GM12873 (cell line): Measurements from ENCODE around the gene PRKX.

ENCODE experiments used
- TF ChIP-seq, protein P1 (sequence below): IDR thresholded peaks from 2 replicates; pipeline ENCODE4 v1.5.1; 2012; ENCODE audit warnings: low read depth, mild to moderate bottlenecking, moderate library complexity, low read length, control low read depth; ENCODE audit not compliant: insufficient read depth; ENCODE audit errors: missing control alignments

The PRKX gene

DNA sequence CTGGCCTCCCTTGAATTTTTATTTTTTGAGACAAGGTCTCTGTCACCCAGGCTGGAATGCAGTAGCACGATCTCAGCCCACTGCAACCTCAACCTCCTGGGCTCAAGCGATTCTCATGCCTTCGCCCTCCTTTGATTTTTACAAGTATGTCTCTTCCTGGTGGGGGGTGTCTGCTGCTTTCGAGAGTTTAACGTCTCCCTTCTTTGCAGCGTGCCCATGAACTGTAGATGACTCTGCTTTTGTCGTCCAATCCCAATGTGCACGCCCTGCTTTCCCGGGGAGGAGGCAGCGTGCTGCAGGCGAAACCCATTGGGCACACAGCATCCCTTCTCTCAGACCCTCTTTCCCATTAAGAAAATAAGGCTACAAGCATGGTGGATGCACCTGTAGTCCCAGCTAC is 7.0 kb downstream of the PRKX start:
- TF ChIP-seq, protein P1, sequence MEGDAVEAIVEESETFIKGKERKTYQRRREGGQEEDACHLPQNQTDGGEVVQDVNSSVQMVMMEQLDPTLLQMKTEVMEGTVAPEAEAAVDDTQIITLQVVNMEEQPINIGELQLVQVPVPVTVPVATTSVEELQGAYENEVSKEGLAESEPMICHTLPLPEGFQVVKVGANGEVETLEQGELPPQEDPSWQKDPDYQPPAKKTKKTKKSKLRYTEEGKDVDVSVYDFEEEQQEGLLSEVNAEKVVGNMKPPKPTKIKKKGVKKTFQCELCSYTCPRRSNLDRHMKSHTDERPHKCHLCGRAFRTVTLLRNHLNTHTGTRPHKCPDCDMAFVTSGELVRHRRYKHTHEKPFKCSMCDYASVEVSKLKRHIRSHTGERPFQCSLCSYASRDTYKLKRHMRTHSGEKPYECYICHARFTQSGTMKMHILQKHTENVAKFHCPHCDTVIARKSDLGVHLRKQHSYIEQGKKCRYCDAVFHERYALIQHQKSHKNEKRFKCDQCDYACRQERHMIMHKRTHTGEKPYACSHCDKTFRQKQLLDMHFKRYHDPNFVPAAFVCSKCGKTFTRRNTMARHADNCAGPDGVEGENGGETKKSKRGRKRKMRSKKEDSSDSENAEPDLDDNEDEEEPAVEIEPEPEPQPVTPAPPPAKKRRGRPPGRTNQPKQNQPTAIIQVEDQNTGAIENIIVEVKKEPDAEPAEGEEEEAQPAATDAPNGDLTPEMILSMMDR, result no peak

DNA sequence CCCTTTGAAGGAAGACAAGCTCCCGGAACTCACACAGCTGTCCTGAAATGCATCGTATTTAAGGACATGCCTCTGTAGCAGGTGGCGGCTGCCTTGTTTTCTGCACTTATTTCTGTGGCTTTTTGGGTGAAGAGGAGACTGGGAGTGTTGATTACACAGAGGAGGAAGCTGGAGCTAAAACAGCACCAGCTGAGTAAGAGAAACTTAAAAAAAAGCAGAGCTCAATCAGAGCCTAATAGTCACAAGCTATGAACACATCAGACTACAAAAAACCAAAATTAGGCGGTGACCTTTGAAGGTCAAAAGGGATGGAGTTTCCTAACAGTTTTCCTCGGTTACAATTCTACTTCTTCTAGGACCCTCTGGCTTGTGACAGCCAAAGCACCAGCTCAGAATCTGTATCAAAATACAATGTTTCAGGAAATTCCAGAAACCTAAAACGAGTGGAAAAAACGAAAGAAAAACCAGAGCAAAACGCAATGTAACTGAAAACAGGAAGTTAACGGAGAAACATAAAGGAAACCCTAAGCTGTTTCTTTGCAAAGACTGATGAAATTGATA is 13.5 kb downstream of the PRKX start:
- TF ChIP-seq, protein P1, result no peak

DNA sequence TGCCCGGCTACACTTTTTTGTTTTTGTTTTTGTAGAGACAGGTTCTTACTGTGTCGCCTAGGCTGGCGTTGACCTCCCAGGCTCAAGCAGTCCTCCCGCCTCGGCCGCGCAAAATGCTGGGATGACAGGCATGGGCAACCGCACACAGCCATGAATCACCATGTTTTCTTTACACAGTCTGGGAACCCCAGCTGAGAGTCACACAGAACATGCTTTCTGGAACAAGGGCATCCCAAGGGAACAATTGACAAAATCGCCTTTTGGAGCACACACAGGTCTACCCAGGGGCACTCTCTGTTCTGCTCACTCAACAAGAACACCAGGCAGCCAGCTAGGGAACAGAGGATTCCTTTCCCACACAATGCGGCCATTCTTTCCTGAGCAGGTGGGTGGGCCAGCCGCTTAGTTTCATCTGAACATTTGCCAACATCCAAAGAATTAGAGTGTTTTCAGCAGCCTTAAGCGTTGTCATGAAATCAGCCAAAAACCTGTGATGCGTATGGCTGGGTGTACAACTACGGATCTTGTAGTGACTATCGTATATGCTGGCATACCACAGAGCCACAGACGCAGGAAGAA is 15.7 kb downstream of the PRKX start:
- TF ChIP-seq, protein P1, result no peak

DNA sequence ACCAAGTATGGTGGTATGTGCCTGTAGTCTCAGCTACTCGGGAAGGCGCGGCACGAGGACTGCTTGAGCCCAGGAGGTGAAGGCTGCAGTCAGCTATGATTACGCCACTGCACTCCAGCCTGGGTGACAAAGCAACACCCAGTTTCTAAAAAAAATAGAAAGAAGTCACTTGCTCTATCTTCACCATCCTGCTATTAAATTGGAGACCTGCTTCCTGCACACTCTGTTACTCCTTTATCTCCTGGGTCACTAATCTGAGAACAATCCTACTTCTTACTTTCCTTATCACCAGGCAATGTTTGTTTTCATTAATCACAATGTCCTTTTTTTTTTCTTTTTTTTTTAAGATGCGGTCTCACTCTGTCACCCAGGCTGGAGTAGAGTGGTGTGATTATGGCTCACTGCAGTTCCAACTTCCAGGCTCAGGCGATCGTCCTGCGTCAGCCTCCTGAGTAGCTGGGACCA is 16.2 kb downstream of the PRKX start:
- TF ChIP-seq, protein P1, result no peak

DNA sequence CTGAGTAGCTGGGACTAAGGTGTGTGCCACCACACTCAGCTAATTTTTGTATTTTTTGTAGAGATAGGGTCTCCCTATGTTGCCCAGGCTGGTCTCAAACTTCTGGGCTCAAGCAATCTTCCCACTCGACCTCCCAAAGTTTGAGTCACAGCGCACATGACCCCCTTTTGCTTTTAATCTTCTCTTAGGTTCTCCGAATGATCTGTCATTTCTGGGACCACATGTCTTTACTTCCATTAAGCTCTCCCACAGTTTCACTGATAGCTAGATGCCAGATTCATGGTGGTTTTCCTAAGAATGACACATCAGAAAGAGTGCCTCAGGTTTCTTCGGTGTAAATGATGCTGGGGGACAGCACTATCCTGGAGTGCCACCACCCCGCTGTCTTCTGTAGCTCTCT is 17.9 kb downstream of the PRKX start:
- TF ChIP-seq, protein P1, result no peak

DNA sequence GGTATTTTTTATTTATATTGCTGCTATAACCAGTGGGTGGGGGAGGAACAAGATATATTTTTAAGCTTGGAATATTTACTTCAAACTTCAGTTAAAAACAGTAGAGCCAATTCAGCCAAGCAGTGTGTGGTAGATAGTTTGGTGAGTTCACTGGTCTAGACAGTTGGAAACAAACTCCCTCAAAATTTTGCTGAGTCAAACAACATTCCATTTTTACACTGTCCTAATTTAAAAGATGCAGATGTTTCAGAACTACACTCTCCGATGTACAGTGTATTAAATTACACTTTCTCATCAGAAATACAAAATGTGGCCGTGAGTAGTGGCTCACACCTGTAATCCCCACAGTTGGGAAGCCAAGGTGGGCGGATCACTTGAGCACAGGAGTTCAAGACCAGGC is 23.3 kb downstream of the PRKX start:
- TF ChIP-seq, protein P1, result no peak

DNA sequence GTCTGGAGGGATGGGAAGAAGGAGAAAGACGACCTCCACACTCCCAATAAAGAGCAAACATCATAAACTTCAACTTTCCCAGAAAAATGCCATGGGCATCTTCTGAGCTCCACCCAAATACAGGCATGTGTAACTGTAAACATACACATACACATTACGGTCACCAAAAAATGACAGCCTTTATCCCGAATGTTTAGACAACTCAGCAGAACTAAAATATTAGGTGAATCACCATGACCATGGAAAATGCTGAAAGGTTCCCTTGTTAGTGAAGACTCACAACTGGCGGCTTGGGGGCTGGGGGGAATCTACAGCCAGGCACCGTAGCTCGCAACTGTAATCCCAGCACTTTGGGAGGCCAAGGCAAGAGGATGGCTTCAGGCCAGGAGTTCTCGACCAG is 33.0 kb downstream of the PRKX start:
- TF ChIP-seq, protein P1, result no peak
